Stimulated activated CD8-positive, alpha-beta memory T cell treated with anti-CD3 and anti-CD28 coated beads, Interleukin-7, amount 100 ng/mL, for 1 hour (primary cell): ENCODE data around the gene LRIT3.

Experiments
- DNase-seq, 2 donors: peaks; one replicate each; pipeline ENCODE4 v3.0.0-alpha.2; 2020; ENCODE audit warnings: low read depth in 2 of 2

LRIT3 gene

GRCh38 chr4:109908731-109909130 lies 60.8 kb downstream of the LRIT3 start:
- DNase-seq = no peak

GRCh38 chr4:109910256-109910655 lies 62.3 kb downstream of the LRIT3 start:
- DNase-seq = no peak

- DNase-seq = no peak
Measured at GRCh38 chr4:109912706-109913595, 65.0 kb downstream of the LRIT3 start, which contains the start of gene EGF. Gene EGF (plus strand): TSS chr4:109912883. CDS start chr4:109913336, 453 bp downstream.

GRCh38 chr4:109913596-109914241 lies 65.8 kb downstream of the LRIT3 start:
- DNase-seq = no peak

- DNase-seq = no peak
Measured at GRCh38 chr4:109914322-109914721, 66.4 kb downstream of the LRIT3 start.

- no peak for DNase-seq
Measured at GRCh38 chr4:109915385-109916026, 67.6 kb downstream of the LRIT3 start.

- DNase-seq = no peak
Measured at GRCh38 chr4:109916027-109916409, 68.1 kb downstream of the LRIT3 start.

- DNase-seq = no peak
Measured at GRCh38 chr4:109921384-109921808, 73.5 kb downstream of the LRIT3 start.
